ENCODE measurements around the gene AHNAK2. TPM values are rescaled to one million over a fixed set of nuclear protein-coding genes. Genes with fewer than 3 reads are reported as not detected.

The AHNAK2 gene
- total and polyA plus RNA-seq, 9 donors, result 6.6 to 24.0 (median 18.9) TPM

DNA sequence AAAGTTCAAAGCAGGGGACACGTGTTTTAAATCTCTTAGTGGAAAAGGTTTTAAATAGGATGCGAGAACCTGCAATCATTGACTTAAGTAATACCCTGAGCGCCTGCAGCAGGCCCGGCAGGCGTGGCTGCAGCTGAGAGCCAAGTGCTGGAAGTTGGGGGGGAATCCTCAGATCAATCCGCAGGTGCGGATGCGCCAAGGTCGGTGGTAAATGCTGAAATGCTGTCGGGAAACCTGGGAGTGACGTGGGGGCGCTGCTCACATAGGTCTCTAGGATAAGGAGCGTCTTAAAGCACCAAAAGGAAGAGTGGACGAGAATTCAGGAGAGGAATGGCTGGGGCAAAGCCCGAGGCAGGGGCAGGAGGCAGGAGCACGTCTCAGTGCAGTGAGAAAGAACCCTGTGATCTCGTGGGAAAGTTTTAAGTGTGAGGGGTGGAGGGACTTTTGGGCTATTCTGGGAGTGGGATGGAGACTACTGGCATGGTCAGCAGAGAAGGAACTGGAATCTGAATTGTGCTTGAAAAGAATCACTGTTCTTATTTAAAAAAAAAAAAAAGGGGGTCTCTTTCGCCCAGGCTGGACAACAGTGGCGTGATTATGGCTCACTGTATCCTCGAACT, 43.6 kb upstream of the AHNAK2 start:
- H3K27ac ChIP-seq (ENCODE audit: low read length), result peak overlapping the region; percentile 90
- H3K9me3 ChIP-seq (replicated peaks; ENCODE audit: control insufficient read depth, low read depth, low read length), result no peaks in the 10 kb centered on the region
- peak overlapping the region; percentile 93 for H3K4me3 ChIP-seq (ENCODE audit: low read length)
- 0% methylated on average over 17 of the region's 20 CpGs for WGBS (ENCODE audit: insufficient coverage)
- no peaks in the 10 kb centered on the region for H3K27me3 ChIP-seq (ENCODE audit: control insufficient read depth, insufficient read depth, low read length)
- H3K4me1 ChIP-seq (ENCODE audit: control insufficient read depth, insufficient read depth, low read length), result peaks cover 25% of the 10 kb centered on the region
- peaks cover 2% of the 10 kb centered on the region for H3K36me3 ChIP-seq (ENCODE audit: control insufficient read depth, insufficient read depth, low read length)
- DNase-seq, result peak; percentile 63

- Histone ChIP-seq H3K36me3 (ENCODE audit: control insufficient read depth, insufficient read depth, low read length) (peaks cover 4% of the 10 kb centered on the region), H3K9me3 (replicated peaks; ENCODE audit: control insufficient read depth, low read depth, low read length) (no peaks in the 10 kb centered on the region), H3K4me1 (ENCODE audit: control insufficient read depth, insufficient read depth, low read length) (peaks cover 29% of the 10 kb centered on the region), H3K27ac (ENCODE audit: low read length) (peak within 1 kb of the TSS; percentile 90), H3K27me3 (ENCODE audit: control insufficient read depth, insufficient read depth, low read length) (no peaks in the 10 kb centered on the region), H3K4me3 (ENCODE audit: low read length) (peak within 1 kb of the TSS; percentile 93)
- DNase-seq, result peak; percentile 99
- WGBS (ENCODE audit: insufficient coverage), result under 1% methylated on average over 112 of the region's 115 CpGs
Measured at GRCh38 chr14:105020815-105021655, 42.9 kb upstream of the AHNAK2 start, which contains the start of gene CDCA4. CDCA4 (minus strand) TSS chr14:105021083; CDS start chr14:105011929, 9,154 bp downstream.

DNA sequence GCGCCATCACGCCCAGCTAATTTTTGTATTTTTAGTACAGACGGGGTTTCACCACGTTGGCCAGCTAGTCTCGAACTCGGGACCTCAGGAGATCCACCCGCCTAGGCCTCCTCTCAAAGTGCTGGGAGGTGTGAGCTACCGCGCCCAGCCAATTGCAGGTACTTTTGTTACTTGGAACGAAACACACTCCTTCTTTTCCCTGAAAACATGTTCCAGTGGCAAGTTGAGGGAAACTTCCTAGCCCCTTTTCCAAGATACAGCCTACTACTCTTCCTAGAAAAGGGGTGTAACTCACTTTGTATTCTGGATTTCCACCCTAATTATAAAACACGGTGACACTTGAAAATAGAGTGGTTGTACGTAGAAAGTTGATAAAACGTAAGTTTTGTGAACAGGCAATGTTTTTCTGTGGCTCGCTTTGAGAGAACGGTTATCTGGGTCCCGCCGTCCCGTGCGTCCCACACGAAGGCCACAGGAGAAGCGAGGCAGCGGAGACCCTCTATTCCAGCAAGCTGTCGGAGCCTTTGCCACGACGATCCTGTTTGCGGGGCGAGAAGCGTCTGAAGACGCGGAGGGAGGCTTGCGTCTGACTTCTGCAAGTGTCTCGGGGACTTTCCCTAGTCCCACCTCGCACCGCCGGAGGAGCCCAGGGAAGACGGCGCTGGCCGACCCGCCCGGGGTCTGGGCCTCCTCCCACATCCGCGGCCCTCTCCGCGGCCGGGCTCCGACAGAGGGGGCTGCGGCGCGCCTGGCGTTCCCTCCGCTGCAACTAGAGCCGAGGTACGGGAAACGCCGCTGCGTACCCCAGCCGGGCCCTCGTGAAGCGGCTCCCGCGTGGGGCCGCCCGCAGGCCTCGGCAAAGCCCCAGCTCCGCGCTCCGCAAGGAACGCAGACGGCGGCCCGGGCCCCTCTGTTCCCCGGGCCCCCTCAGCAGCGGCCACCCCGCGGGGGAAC, 42.0 kb upstream of the AHNAK2 start:
- 3% methylated on average over 70 of the region's 75 CpGs for WGBS (ENCODE audit: insufficient coverage)
- Histone ChIP-seq H3K27ac (ENCODE audit: low read length) (peak overlapping the region; percentile 84), H3K9me3 (replicated peaks; ENCODE audit: control insufficient read depth, low read depth, low read length) (no peaks in the 10 kb centered on the region), H3K4me1 (ENCODE audit: control insufficient read depth, insufficient read depth, low read length) (peaks cover 30% of the 10 kb centered on the region), H3K4me3 (ENCODE audit: low read length) (peak overlapping the region; percentile 61), H3K36me3 (ENCODE audit: control insufficient read depth, insufficient read depth, low read length) (peaks cover 5% of the 10 kb centered on the region), H3K27me3 (ENCODE audit: control insufficient read depth, insufficient read depth, low read length) (no peaks in the 10 kb centered on the region)
- DNase-seq, result peak; percentile 61

GRCh38 chr14:105018414-105018813, 40.2 kb upstream of the AHNAK2 start:
- peaks cover 44% of the 10 kb centered on the region for H3K4me1 ChIP-seq (ENCODE audit: control insufficient read depth, insufficient read depth, low read length)
- WGBS (ENCODE audit: insufficient coverage), result 83% methylated on average over 2 of the region's 4 CpGs
- H3K4me3 ChIP-seq (ENCODE audit: low read length), result no peak overlapping the region
- no peak for DNase-seq
- peaks cover 5% of the 10 kb centered on the region for H3K36me3 ChIP-seq (ENCODE audit: control insufficient read depth, insufficient read depth, low read length)
- no peaks in the 10 kb centered on the region for H3K9me3 ChIP-seq (replicated peaks; ENCODE audit: control insufficient read depth, low read depth, low read length)
- H3K27ac ChIP-seq (ENCODE audit: low read length), result no peak overlapping the region
- H3K27me3 ChIP-seq (ENCODE audit: control insufficient read depth, insufficient read depth, low read length), result no peaks in the 10 kb centered on the region

GRCh38 chr14:105015905-105016304, 37.7 kb upstream of the AHNAK2 start:
- no peaks in the 10 kb centered on the region for H3K27me3 ChIP-seq (ENCODE audit: control insufficient read depth, insufficient read depth, low read length)
- WGBS (ENCODE audit: insufficient coverage), result 69% methylated on average over 5 of the region's 6 CpGs
- no peak overlapping the region for H3K4me3 ChIP-seq (ENCODE audit: low read length)
- H3K27ac ChIP-seq (ENCODE audit: low read length), result no peak overlapping the region
- H3K4me1 ChIP-seq (ENCODE audit: control insufficient read depth, insufficient read depth, low read length), result peaks cover 55% of the 10 kb centered on the region
- no peaks in the 10 kb centered on the region for H3K9me3 ChIP-seq (replicated peaks; ENCODE audit: control insufficient read depth, low read depth, low read length)
- peaks cover 13% of the 10 kb centered on the region for H3K36me3 ChIP-seq (ENCODE audit: control insufficient read depth, insufficient read depth, low read length)
- no peak for DNase-seq

DNA sequence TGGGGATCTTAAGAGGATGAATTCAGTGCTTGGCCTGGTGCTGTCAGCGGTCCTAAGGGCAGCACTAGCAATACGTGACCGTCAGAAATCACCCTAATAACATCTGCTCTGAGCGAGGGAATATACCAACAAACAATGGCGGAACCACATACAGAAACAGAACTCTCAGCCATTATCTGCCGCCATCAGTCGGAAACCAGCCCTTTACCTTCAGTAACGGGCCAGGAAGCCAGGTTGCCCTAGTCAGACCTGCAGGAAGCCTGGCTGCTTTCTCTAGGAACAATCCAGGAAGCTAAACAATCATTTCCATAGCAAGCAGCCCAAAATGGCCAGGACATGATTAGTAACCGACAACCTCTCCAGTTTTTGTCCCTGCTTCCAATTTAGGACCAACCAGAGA, 37.1 kb upstream of the AHNAK2 start:
- Histone ChIP-seq H3K27ac (ENCODE audit: low read length) (no peak overlapping the region), H3K9me3 (replicated peaks; ENCODE audit: control insufficient read depth, low read depth, low read length) (no peaks in the 10 kb centered on the region), H3K4me3 (ENCODE audit: low read length) (no peak overlapping the region), H3K4me1 (ENCODE audit: control insufficient read depth, insufficient read depth, low read length) (peaks cover 55% of the 10 kb centered on the region), H3K27me3 (ENCODE audit: control insufficient read depth, insufficient read depth, low read length) (no peaks in the 10 kb centered on the region), H3K36me3 (ENCODE audit: control insufficient read depth, insufficient read depth, low read length) (peaks cover 18% of the 10 kb centered on the region)
- no peak for DNase-seq
- 74% methylated on average over 8 of the region's 9 CpGs for WGBS (ENCODE audit: insufficient coverage)

GRCh38 chr14:105014631-105015030, 36.5 kb upstream of the AHNAK2 start:
- Histone ChIP-seq H3K27me3 (ENCODE audit: control insufficient read depth, insufficient read depth, low read length) (no peaks in the 10 kb centered on the region), H3K27ac (ENCODE audit: low read length) (no peak overlapping the region), H3K9me3 (replicated peaks; ENCODE audit: control insufficient read depth, low read depth, low read length) (no peaks in the 10 kb centered on the region), H3K4me3 (ENCODE audit: low read length) (no peak overlapping the region), H3K36me3 (ENCODE audit: control insufficient read depth, insufficient read depth, low read length) (peaks cover 23% of the 10 kb centered on the region), H3K4me1 (ENCODE audit: control insufficient read depth, insufficient read depth, low read length) (peaks cover 52% of the 10 kb centered on the region)
- DNase-seq, result no peak
- WGBS (ENCODE audit: insufficient coverage), result 38% methylated on average over 1 of the region's 4 CpGs

DNA sequence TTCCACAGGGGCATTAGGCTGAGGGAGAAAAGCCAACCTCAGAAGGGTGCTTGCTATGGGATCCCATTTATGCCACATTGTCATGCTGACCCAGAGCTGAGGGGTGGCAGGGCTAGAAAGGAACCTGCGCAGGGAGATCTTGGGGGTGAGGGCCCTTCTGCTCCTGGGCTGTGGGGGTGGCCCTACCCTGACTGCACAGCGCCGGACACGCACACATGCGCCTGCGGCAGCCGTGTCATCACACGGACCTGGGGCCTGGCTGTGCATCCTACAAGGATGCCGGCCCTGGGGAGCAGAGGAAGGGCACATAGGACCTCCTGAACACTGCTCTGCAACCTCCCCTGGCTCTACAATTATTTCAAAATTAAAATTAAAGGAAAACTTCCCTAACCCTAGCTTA, 35.9 kb upstream of the AHNAK2 start:
- 66% methylated on average over 8 of the region's 9 CpGs for WGBS (ENCODE audit: insufficient coverage)
- Histone ChIP-seq H3K27me3 (ENCODE audit: control insufficient read depth, insufficient read depth, low read length) (no peaks in the 10 kb centered on the region), H3K36me3 (ENCODE audit: control insufficient read depth, insufficient read depth, low read length) (peaks cover 25% of the 10 kb centered on the region), H3K9me3 (replicated peaks; ENCODE audit: control insufficient read depth, low read depth, low read length) (no peaks in the 10 kb centered on the region), H3K27ac (ENCODE audit: low read length) (no peak overlapping the region), H3K4me3 (ENCODE audit: low read length) (no peak overlapping the region), H3K4me1 (ENCODE audit: control insufficient read depth, insufficient read depth, low read length) (peaks cover 46% of the 10 kb centered on the region)
- no peak for DNase-seq

DNA sequence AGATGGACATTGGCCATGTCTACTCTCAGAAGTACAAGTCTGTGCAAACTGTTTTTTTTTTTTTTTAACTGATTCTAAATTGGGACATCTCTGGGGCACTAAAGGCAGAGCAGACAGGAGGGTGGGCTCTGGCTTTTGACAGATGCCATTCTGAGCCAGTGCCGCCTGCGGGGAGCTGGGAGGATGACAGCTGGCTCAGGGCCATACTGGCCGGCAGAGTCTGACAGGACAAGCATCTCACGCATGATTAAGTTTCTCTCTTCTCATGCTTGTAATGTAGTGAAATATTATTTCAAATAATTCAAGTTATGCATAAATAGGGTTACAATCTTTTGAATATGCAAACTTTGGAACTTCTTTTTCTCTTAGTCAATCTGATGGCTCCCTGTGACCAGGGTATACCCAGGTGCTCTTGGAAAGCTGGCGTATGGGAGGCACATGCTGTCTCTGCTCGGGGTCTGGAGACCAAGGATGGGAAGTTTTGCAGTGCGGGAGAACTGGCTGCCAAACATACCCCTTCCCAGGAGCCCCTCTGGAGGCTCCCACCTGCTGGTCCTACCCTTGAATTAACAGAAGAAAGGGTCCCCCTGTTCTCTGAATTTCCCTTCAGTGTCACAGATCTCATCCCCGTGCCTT, 35.1 kb upstream of the AHNAK2 start:
- Histone ChIP-seq H3K4me1 (ENCODE audit: control insufficient read depth, insufficient read depth, low read length) (peaks cover 42% of the 10 kb centered on the region), H3K9me3 (replicated peaks; ENCODE audit: control insufficient read depth, low read depth, low read length) (no peaks in the 10 kb centered on the region), H3K27ac (ENCODE audit: low read length) (no peak overlapping the region), H3K4me3 (ENCODE audit: low read length) (no peak overlapping the region), H3K36me3 (ENCODE audit: control insufficient read depth, insufficient read depth, low read length) (peaks cover 23% of the 10 kb centered on the region), H3K27me3 (ENCODE audit: control insufficient read depth, insufficient read depth, low read length) (no peaks in the 10 kb centered on the region)
- WGBS (ENCODE audit: insufficient coverage), result 24% methylated on average over 3 of the region's 8 CpGs
- DNase-seq, result peak; percentile 64
